Measurements from ENCODE around the gene FAHD1. TPM values are rescaled to one million over a fixed set of nuclear protein-coding genes. Genes with fewer than 3 reads are reported as not detected.

The FAHD1 gene
- 23.8 and 27.6 TPM in 2 replicates for total RNA-seq (2014; rRNA removed; shearing (Covaris generic))

GRCh38 chr16:1826691-1827573, at the start of gene FAHD1, which contains the start of gene HAGH:
FAHD1 (plus strand) TSS chr16:1827206; CDS start chr16:1827239, 33 bp downstream.
HAGH (minus strand) TSS chr16:1826825; CDS start chr16:1826787, 38 bp downstream.
- peak; percentile 90 for DNase-seq (ENCODE audit: low spot score)

- no peak for DNase-seq (ENCODE audit: low spot score)
Measured at GRCh38 chr16:1777375-1778199, 49.4 kb upstream of the FAHD1 start.

- DNase-seq (ENCODE audit: low spot score): no peak
Measured at GRCh38 chr16:1778200-1779179, 48.5 kb upstream of the FAHD1 start.

DNA sequence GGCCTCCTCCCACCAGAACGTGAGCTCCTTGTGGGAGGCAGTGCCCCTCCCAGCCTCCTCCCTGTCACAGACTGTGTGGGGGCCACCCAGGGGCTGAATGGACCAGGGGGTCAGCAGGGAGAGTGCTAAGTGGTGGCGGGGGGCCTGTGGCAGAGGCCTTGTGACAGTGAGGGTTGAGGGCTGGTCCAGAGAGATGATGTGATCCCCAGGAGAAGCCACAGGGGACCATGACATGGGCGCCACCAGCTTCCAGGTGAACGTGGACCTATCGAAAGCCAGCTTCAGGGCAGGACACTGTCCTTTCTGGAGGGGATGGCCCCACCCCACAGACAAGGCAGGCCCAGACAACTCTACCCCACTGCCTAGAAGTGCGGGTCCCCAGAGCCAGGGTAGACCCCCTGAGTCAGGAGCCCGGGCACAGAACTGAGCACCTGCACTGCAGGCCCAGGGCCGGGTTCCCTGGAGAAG, 47.7 kb upstream of the FAHD1 start:
- no peak for DNase-seq (ENCODE audit: low spot score)

GRCh38 chr16:1779741-1780676, 47.0 kb upstream of the FAHD1 start:
- no peak for DNase-seq (ENCODE audit: low spot score)

DNA sequence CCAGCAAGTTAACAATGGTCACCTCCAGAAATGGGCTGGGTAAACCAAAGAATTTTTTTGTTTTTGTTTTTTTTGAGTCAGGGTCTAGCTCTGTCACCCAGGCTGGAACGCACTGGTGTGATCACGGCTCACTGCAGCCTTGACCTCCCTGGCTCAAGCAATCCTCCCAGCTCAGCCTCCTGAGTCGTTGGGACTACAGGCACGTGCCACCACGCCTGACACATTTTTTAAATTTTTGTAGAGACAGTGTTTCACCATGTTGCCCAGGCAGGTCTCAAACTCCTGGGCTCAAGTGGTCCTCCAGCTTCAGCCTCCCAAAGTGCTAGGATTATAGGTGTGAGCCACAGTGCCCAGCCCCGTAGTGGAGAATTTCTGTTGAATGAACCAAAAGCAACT, 46.3 kb upstream of the FAHD1 start:
- no peak for DNase-seq (ENCODE audit: low spot score)

DNA sequence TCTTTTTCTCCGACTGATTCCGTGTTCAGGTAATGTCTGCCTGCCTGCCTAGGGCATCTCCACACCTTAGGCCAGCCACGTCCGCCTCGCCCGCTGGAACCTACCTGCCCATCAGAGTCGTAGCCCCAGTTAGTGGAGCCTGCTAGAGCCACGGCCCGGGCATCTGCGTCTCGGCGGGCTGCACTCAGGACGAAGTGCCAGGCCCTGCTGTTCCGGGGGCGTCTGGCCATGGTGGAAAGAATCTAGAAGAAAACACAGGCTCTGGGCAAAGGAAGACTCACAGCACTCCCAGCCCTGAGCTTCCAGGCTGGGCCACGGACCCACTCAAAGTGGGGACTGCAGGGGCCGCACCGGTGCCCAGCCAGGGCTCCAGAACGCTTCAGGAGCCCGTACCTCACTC, 45.8 kb upstream of the FAHD1 start:
- no peak for DNase-seq (ENCODE audit: low spot score)

- no peak for DNase-seq (ENCODE audit: low spot score)
Measured at GRCh38 chr16:1781758-1782407, 45.1 kb upstream of the FAHD1 start.

DNA sequence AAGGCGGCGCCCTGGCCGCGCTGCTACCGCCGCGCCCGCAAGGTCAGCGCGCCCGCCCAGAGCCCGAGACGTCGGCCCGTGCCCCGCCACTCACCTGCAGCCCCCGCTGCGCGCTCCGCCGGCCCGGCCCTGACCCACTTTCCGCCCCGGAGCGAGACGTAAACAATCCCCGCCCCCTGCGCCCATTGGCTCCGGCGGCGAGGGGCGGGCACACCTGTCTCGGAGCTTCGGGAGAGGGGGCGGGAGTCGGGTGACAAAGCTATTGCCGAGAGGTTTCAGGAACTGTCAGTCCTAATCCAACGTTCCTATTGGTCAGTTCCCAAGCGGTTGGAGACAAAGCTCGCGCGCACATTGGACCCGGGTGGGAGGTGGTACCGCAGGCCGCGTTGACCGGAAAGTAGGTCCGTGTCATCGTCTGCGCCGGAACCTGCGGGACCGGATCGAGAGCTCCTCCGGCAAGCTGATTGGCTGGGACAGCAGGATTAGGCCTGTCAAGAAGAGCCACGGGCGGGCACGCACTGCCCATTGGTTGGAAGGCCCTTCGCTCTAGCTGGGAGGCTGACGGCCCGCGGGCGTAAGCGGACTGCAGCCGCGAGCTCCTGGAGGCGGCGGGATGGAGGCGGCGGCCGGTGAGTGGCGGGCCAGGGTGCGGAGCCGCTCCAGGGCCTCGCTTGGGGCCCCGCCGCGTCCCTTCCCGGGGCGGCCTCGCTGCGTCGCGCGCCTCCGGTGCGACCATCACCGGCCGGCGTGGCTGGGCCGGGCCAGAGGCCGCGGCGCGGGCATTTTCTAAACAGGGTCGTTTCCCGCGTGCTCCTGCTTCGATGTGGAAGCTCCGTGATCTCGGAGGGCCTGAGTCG, 44.4 kb upstream of the FAHD1 start, which contains the start of the genes NUBP2 and SPSB3:
Gene NUBP2 (plus strand): TSS at position 553 of the 857 bp plus-strand sequence. CDS start 61 bp downstream, at position 614.
Gene SPSB3 (minus strand): TSS at position 164 of the 857 bp plus-strand sequence. CDS start 1,088 bp downstream, outside the sequence.
- DNase-seq (ENCODE audit: low spot score): peak; percentile 100

- no peak for DNase-seq (ENCODE audit: low spot score)
Measured at GRCh38 chr16:1784977-1785845, 41.8 kb upstream of the FAHD1 start.

DNA sequence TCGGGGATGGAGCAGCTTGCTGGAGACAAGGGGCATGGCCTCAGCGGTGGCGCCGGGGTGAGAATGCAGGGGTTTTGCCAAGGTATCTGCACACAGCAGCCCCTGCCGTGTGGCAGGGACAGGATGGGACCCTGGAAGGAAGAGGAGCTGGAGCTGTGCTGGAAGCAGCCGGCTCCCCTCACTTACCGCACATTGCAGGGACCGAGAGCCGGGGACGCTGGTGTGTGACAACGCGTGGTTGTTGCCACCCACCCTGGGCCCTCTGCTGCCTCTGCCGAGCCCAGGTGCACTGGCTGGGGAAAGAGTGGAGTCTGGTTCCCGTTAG, 41.2 kb upstream of the FAHD1 start:
- DNase-seq (ENCODE audit: low spot score): no peak

- DNase-seq (ENCODE audit: low spot score): no peak
Measured at GRCh38 chr16:1786242-1787055, 40.6 kb upstream of the FAHD1 start.

DNA sequence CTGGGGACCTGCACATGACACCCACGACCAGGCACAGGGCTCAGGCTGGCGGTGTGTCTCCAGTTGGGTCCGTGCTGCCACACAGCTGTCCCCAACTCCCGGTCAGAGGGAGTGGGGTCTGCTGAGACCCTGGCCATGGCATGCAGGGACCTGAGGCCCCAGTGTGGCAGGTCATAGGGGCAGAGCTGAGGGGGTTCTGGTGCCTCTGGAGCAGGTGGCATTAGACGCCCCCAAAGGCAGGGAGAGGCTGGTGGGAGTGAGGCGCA, 40.0 kb upstream of the FAHD1 start:
- no peak for DNase-seq (ENCODE audit: low spot score)

GRCh38 chr16:1787322-1788094, 39.5 kb upstream of the FAHD1 start:
- no peak for DNase-seq (ENCODE audit: low spot score)

DNA sequence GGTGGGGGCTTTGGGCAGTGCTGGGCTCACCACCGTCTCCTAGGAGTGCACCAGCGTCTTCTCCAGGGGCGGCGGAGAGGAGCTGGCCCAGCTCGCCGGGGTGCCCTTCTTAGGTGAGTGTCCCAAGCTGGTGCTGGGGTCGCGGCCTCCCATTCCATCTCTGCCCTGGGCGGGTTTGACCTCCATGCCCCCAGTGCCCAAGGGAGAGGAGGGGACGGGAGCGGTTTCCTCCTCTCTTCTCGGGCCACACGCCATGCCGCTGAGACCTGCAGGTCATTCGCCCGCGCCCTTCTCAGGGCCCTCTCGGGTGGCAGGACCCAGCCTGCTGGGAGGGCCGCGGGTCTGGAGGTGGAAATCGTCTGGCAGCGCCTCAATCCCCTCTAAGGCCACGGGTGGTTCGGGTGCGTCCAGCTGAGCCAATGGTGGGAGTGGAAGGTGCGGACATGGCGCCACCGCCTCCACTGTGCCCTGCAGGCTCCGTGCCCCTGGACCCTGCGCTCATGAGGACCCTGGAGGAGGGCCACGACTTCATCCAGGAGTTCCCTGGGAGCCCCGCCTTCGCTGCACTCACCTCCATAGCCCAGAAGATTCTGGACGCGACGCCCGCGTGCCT, 38.8 kb upstream of the FAHD1 start:
- DNase-seq (ENCODE audit: low spot score): no peak

DNA sequence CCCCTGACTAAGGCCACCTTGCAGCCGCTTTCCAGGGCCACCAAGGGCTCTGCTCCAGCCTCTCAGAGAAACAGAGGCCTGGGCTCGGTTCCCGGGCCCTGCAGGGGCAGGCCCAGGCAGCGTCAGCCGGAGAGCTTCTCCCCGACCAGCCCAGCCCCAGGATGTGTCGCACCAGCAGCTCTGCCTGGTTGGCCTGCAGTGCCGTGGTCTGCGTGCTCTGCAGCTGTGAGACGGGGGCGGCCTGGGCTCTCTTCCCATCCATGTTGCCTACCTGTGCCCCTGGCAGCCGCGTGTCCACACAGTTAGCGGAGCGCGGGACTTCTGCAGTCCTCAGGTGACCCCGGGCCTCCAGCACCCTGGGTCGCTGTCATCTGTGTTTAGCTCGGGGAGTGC, 38.3 kb upstream of the FAHD1 start:
- DNase-seq (ENCODE audit: low spot score): no peak

Data from H4 (cell line).